RWPE2 (cell line): ENCODE measurements around the gene NUP85.
"Not testable (repeated sequence)": the region's sequence is repeated elsewhere in the genome, so short reads cannot be mapped to it uniquely, and the experiment has no call there.

Experiments
- ATAC-seq: fragments of 200-7000 bp; cut with Tn5 transposase; 3 replicates; pipeline ENCODE4 v1.9.1; 2021; ENCODE audit warnings: low read depth
- DNase-seq: peaks from one replicate; pipeline ENCODE4 v3.0.0-alpha.2; 2020; ENCODE audit warnings: low spot score
- H3K27ac ChIP-seq: fragments of 450-650 bp; 2 replicates; pipeline ENCODE4 v1.5.1; 2017; ENCODE audit warnings: mild to moderate bottlenecking; ENCODE audit not compliant: poor library complexity, severe bottlenecking
- H3K27me3 ChIP-seq: fragments of 250-450 bp; sonication (Bioruptor Pico); 2 replicates; pipeline ENCODE4 v1.5.1; 2021; ENCODE audit warnings: mild to moderate bottlenecking, moderate library complexity; ENCODE audit not compliant: insufficient read depth, poor library complexity, severe bottlenecking
- H3K36me3 ChIP-seq: fragments of 250-450 bp; sonication (Bioruptor Pico); 2 replicates; pipeline ENCODE4 v1.5.1; 2020; ENCODE audit warnings: low read depth, mild to moderate bottlenecking, moderate library complexity
- H3K4me1 ChIP-seq: fragments of 250-450 bp; sonication (Bioruptor Pico); 2 replicates; pipeline ENCODE4 v1.5.1; 2021; ENCODE audit warnings: mild to moderate bottlenecking, moderate library complexity; ENCODE audit not compliant: insufficient read depth, poor library complexity, severe bottlenecking
- H3K4me3 ChIP-seq: fragments of 250-450 bp; sonication (Bioruptor Pico); 2 replicates; pipeline ENCODE4 v1.5.1; 2021; ENCODE audit warnings: mild to moderate bottlenecking, moderate library complexity; ENCODE audit not compliant: severe bottlenecking
- H3K9me3 ChIP-seq: fragments of 250-450 bp; sonication (Bioruptor Pico); 2 replicates; pipeline ENCODE4 v1.5.1; 2021; ENCODE audit warnings: mild to moderate bottlenecking, moderate library complexity; ENCODE audit not compliant: severe bottlenecking
- CTCF ChIP-seq: fragments of 450-650 bp; IDR thresholded peaks from one replicate; pipeline ENCODE4 v1.5.1; 2017; ENCODE audit warnings: mild to moderate bottlenecking, moderate library complexity; ENCODE audit not compliant: poor library complexity, severe bottlenecking

Gene NUP85

GRCh38 chr17:75163074-75163473 lies 42.4 kb upstream of the NUP85 start:
- no peak overlapping the region for H3K27ac ChIP-seq
- no peak for TF ChIP-seq CTCF
- peak; percentile 11 for DNase-seq
- H3K9me3 ChIP-seq = no peaks in the 10 kb centered on the region
- H3K27me3 ChIP-seq = no peaks in the 10 kb centered on the region
- H3K4me1 ChIP-seq = peaks cover 19% of the 10 kb centered on the region
- ATAC-seq = no peak
- H3K36me3 ChIP-seq = peaks cover 31% of the 10 kb centered on the region
- H3K4me3 ChIP-seq = no peak overlapping the region

- not testable (repeated sequence) for ATAC-seq, H3K4me1 ChIP-seq, H3K9me3 ChIP-seq, H3K27me3 ChIP-seq, H3K4me3 ChIP-seq, H3K27ac ChIP-seq
- peaks cover 46% of the 10 kb centered on the region for H3K36me3 ChIP-seq
- DNase-seq = peak; percentile 2
Observed at GRCh38 chr17:75164606-75165005, 40.9 kb upstream of the NUP85 start.

- ATAC-seq (no peak), DNase-seq (peak; percentile 20)
- Histone ChIP-seq H3K36me3 (peaks cover 90% of the 10 kb centered on the region), H3K4me3 (no peak overlapping the region), H3K4me1 (peaks cover 5% of the 10 kb centered on the region), H3K9me3 (no peaks in the 10 kb centered on the region), H3K27ac (no peak overlapping the region), H3K27me3 (no peaks in the 10 kb centered on the region)
- no peak for TF ChIP-seq CTCF
Observed at GRCh38 chr17:75168998-75169397, 36.5 kb upstream of the NUP85 start.

GRCh38 chr17:75173526-75173925 lies 32.0 kb upstream of the NUP85 start:
- Histone ChIP-seq H3K4me3 (no peak overlapping the region), H3K36me3 (peaks cover 93% of the 10 kb centered on the region), H3K27ac (no peak overlapping the region), H3K9me3 (no peaks in the 10 kb centered on the region), H3K4me1 (peaks cover 5% of the 10 kb centered on the region), H3K27me3 (no peaks in the 10 kb centered on the region)
- DNase-seq (peak; percentile 13), ATAC-seq (no peak)
- TF ChIP-seq CTCF = no peak

- no peaks in the 10 kb centered on the region for H3K9me3 ChIP-seq
- DNase-seq (peak; percentile 29), ATAC-seq (no peak)
- no peak overlapping the region for H3K4me3 ChIP-seq
- no peak for TF ChIP-seq CTCF
- peaks cover 93% of the 10 kb centered on the region for H3K36me3 ChIP-seq
- no peaks in the 10 kb centered on the region for H3K27me3 ChIP-seq
- H3K27ac ChIP-seq = no peak overlapping the region
- peaks cover 5% of the 10 kb centered on the region for H3K4me1 ChIP-seq
Observed at GRCh38 chr17:75174996-75175395, 30.5 kb upstream of the NUP85 start.

- peaks cover 90% of the 10 kb centered on the region for H3K36me3 ChIP-seq
- DNase-seq (no peak), ATAC-seq (no peak)
- TF ChIP-seq CTCF = no peak
- no peaks in the 10 kb centered on the region for H3K27me3 ChIP-seq
- no peak overlapping the region for H3K4me3 ChIP-seq
- H3K4me1 ChIP-seq = peaks cover 2% of the 10 kb centered on the region
- H3K9me3 ChIP-seq = no peaks in the 10 kb centered on the region
- no peak overlapping the region for H3K27ac ChIP-seq
Observed at GRCh38 chr17:75176625-75177024, 28.9 kb upstream of the NUP85 start.
